Measurements from ENCODE around the gene NFASC.

NFASC gene

GRCh38 chr1:205004351-205004750 is 133.7 kb downstream of the NFASC start:
- Histone ChIP-seq H3K36me3 (ENCODE audit: control insufficient read depth in 2 of 2, insufficient read depth in 1 of 2, low read length in 2 of 2) (no peaks in the 10 kb centered on the region), H3K27ac (ENCODE audit: extremely low read depth, low read depth, low read length) (no peak overlapping the region), H3K9me3 (ENCODE audit: control insufficient read depth, insufficient read depth, low read depth, low read length) (no peaks in the 10 kb centered on the region), H3K4me3 (ENCODE audit: low read depth, low read length) (no peak overlapping the region), H3K4me1 (ENCODE audit: control insufficient read depth, insufficient read depth, low read length) (no peaks in the 10 kb centered on the region)
- ChIA-PET CTCF (interaction anchor here (1.4 kb wide), 1 partner anchor 16 kb away, joined by 4 read pairs; no protein-coding TSS in a partner anchor), POLR2A (no interaction called here)
- TF ChIP-seq AEBP2 (tag by site-specific recombination; IDR thresholded peaks at IDR 0.05; ENCODE audit: borderline replicate concordance) (no peak), ZNF596 (tag by site-specific recombination; IDR thresholded peaks at IDR 0.05) (no peak), ZNF18 (tag by site-specific recombination; IDR thresholded peaks at IDR 0.05) (no peak), KLF1 (tag by site-specific recombination; IDR thresholded peaks at IDR 0.05) (no peak), ZNF645 (tag by site-specific recombination; IDR thresholded peaks at IDR 0.05) (no peak), ZNF292 (tag by site-specific recombination; IDR thresholded peaks at IDR 0.05; ENCODE audit: borderline replicate concordance, low read depth) (no peak), MEIS1 (CRISPR knock-in tag; IDR thresholded peaks at IDR 0.05; ENCODE audit: borderline replicate concordance) (no peak), PRDM4 (tag by site-specific recombination; IDR thresholded peaks at IDR 0.05) (no peak), ZNF600 (tag by site-specific recombination; IDR thresholded peaks at IDR 0.05) (no peak), HOXC10 (CRISPR knock-in tag; IDR thresholded peaks at IDR 0.05) (no peak), TRIM28 (IDR thresholded peaks at IDR 0.05; ENCODE audit: borderline replicate concordance, low read length) (no peak), ZNF837 (tag by site-specific recombination; IDR thresholded peaks at IDR 0.05) (no peak)

GRCh38 chr1:205008896-205009295 is 138.2 kb downstream of the NFASC start:
- Histone ChIP-seq H3K4me1 (ENCODE audit: control insufficient read depth, insufficient read depth, low read length) (no peaks in the 10 kb centered on the region), H3K4me3 (ENCODE audit: low read depth, low read length) (no peak overlapping the region), H3K27ac (ENCODE audit: extremely low read depth, low read depth, low read length) (no peak overlapping the region), H3K9me3 (ENCODE audit: control insufficient read depth, insufficient read depth, low read depth, low read length) (no peaks in the 10 kb centered on the region), H3K36me3 (ENCODE audit: control insufficient read depth in 2 of 2, insufficient read depth in 1 of 2, low read length in 2 of 2) (no peaks in the 10 kb centered on the region)
- ChIA-PET CTCF (interaction anchor here (0.6 kb wide), 1 partner anchor 409 kb away, joined by 3 read pairs; no protein-coding TSS in a partner anchor), POLR2A (no interaction called here)
- TF ChIP-seq REPIN1 (tag by site-specific recombination; IDR thresholded peaks at IDR 0.05; ENCODE audit: low read depth), result no peak
- TF ChIP-seq TRIM28 (IDR thresholded peaks at IDR 0.05; ENCODE audit: borderline replicate concordance, low read length), result no peak
- no peak for TF ChIP-seq ZNF513 (tag by site-specific recombination; IDR thresholded peaks at IDR 0.05)
- TF ChIP-seq ZFP41 (tag by site-specific recombination; IDR thresholded peaks at IDR 0.05; ENCODE audit: borderline replicate concordance), result no peak
